SK-N-MC (cell line): Measurements from ENCODE around the gene OOSP3.

Source experiments
- EZH2 ChIP-seq: fragments of 200-600 bp; sonication (generic); IDR thresholded peaks from one replicate; pipeline ENCODE4 v1.6.1; 2017; ENCODE audit warnings: antibody characterized with exemption
- POLR2AphosphoS5 ChIP-seq: IDR thresholded peaks from 2 replicates; pipeline ENCODE4 v1.6.1; 2012; ENCODE audit warnings: mild to moderate bottlenecking, low read depth, low read length, borderline replicate concordance

GRCh38 chr11:59841514-59841913 lies 37.1 kb upstream of the OOSP3 start:
- TF ChIP-seq EZH2: no peak
- no peak for TF ChIP-seq POLR2AphosphoS5
